Esophagus mucosa (tissue), 1 donor: ENCODE results near the gene IL16. TPM values are rescaled to one million over a fixed set of nuclear protein-coding genes. Genes with fewer than 3 reads are reported as not detected.

Experiments
- ATAC-seq: fragments of 200-7000 bp; cut with Tn5 transposase; one replicate; pipeline ENCODE4 v1.9.1; 2020
- total RNA-seq: library from RNA; stranded (reverse); gene quantifications from one replicate; pipeline ENCODE4 v1.2.4, GENCODE V29; 2023
- donor health status: DM: yes; HTN: yes; CAD: no.

IL16 gene
- total RNA-seq, 1 donor from 2014 or later = 2.7 TPM

GRCh38 chr15:81257435-81257834 lies 60.8 kb downstream of the IL16 start:
- ATAC-seq = no peak

GRCh38 chr15:81258455-81258854 lies 61.8 kb downstream of the IL16 start:
- ATAC-seq = no peak

- no peak for ATAC-seq
Measured at GRCh38 chr15:81259760-81260298, 63.1 kb downstream of the IL16 start.

GRCh38 chr15:81261172-81261811 lies 64.6 kb downstream of the IL16 start:
- ATAC-seq = no peak

- ATAC-seq = no peak
Measured at GRCh38 chr15:81263477-81263876, 66.8 kb downstream of the IL16 start.

GRCh38 chr15:81264072-81264857 lies 67.6 kb downstream of the IL16 start:
- no peak for ATAC-seq

GRCh38 chr15:81265256-81265943 lies 68.7 kb downstream of the IL16 start:
- ATAC-seq = no peak

GRCh38 chr15:81265944-81266775 lies 69.5 kb downstream of the IL16 start:
- peak; percentile 92 for ATAC-seq

GRCh38 chr15:81268340-81268739 lies 71.7 kb downstream of the IL16 start:
- ATAC-seq = no peak

- no peak for ATAC-seq
Measured at GRCh38 chr15:81268881-81269601, 72.4 kb downstream of the IL16 start.

- no peak for ATAC-seq
Measured at GRCh38 chr15:81270188-81270587, 73.5 kb downstream of the IL16 start.

- no peak for ATAC-seq
Measured at GRCh38 chr15:81270781-81271491, 74.3 kb downstream of the IL16 start.

- ATAC-seq = no peak
Measured at GRCh38 chr15:81271761-81272644, 75.3 kb downstream of the IL16 start.

GRCh38 chr15:81273200-81273599 lies 76.5 kb downstream of the IL16 start:
- ATAC-seq = no peak

- ATAC-seq = no peak
Measured at GRCh38 chr15:81273855-81274254, 77.2 kb downstream of the IL16 start.

GRCh38 chr15:81274255-81274654 lies 77.6 kb downstream of the IL16 start:
- no peak for ATAC-seq

GRCh38 chr15:81274931-81275707 lies 78.4 kb downstream of the IL16 start:
- ATAC-seq = peak; percentile 90

GRCh38 chr15:81275711-81276392 lies 79.2 kb downstream of the IL16 start:
- no peak for ATAC-seq

- ATAC-seq = no peak
Measured at GRCh38 chr15:81276967-81277366, 80.3 kb downstream of the IL16 start.
